ENCODE data around the gene FAM170A. TPM values are rescaled to one million over a fixed set of nuclear protein-coding genes. Genes with fewer than 3 reads are reported as not detected.

Gene FAM170A
- total RNA-seq, 1 experiment from 2014 or later, result not detected

- Histone ChIP-seq H3K4me3 (ENCODE audit: low read depth in 2 of 2, low read length in 2 of 2) (no peak overlapping the region), H3K27ac (ENCODE audit: low read length) (no peak overlapping the region), H3K36me3 (ENCODE audit: control insufficient read depth, insufficient read depth, low read length) (no peaks in the 10 kb centered on the region), H3K27me3 (ENCODE audit: control insufficient read depth, insufficient read depth, low read length) (no peaks in the 10 kb centered on the region), H3K4me1 (ENCODE audit: control insufficient read depth, insufficient read depth, low read length) (no peaks in the 10 kb centered on the region), H3K9me3 (ENCODE audit: control insufficient read depth, insufficient read depth, low read depth, low read length) (no peaks in the 10 kb centered on the region)
- BruUV-seq (replicated peaks), result no TSS peak
- POLR2A ChIA-PET, result no interaction called here
- in situ Hi-C loops (cut with HindIII; ENCODE audit: low pct_unique_long_range_greater_than_20kb, low sequenced_read_pairs) (no loop called here), intact Hi-C loops (cut with micrococcal nuclease; ENCODE audit: unreplicated experiment) (no loop called here)
- ATAC-seq (no peak), DNase-seq (ENCODE audit: low read depth, low spot score) (no peak)
- CTCF ChIA-PET, result no interaction called here
- TF ChIP-seq REST (IDR thresholded peaks at IDR 0.05; ENCODE audit: insufficient read depth in 1 of 2, low read depth in 2 of 2, low read length in 1 of 2), result no peak
- no peak for TF ChIP-seq SIN3A (IDR thresholded peaks at IDR 0.05; ENCODE audit: borderline replicate concordance, insufficient read depth, low read depth, low read length)
- no peak for TF ChIP-seq TCF7L2 (IDR thresholded peaks at IDR 0.05; ENCODE audit: low read depth, low read length)
- TF ChIP-seq CTCF (IDR thresholded peaks at IDR 0.05), result no peak
- TF ChIP-seq POLR2AphosphoS5 (IDR thresholded peaks at IDR 0.05; ENCODE audit: low read depth, low read length), result no peak
Measured at GRCh38 chr5:119630752-119631440, 1.5 kb downstream of the FAM170A start.

GRCh38 chr5:119631660-119632059 is 2.3 kb downstream of the FAM170A start:
- DNase-seq (ENCODE audit: low read depth, low spot score) (no peak), ATAC-seq (no peak)
- Histone ChIP-seq H3K27ac (ENCODE audit: low read length) (no peak overlapping the region), H3K36me3 (ENCODE audit: control insufficient read depth, insufficient read depth, low read length) (no peaks in the 10 kb centered on the region), H3K4me1 (ENCODE audit: control insufficient read depth, insufficient read depth, low read length) (no peaks in the 10 kb centered on the region), H3K27me3 (ENCODE audit: control insufficient read depth, insufficient read depth, low read length) (no peaks in the 10 kb centered on the region), H3K4me3 (ENCODE audit: low read depth in 2 of 2, low read length in 2 of 2) (no peak overlapping the region), H3K9me3 (ENCODE audit: control insufficient read depth, insufficient read depth, low read depth, low read length) (no peaks in the 10 kb centered on the region)
- ChIA-PET POLR2A (interaction anchor here (0.5 kb wide), 1 partner anchor 158 kb away, joined by 9 read pairs; no protein-coding TSS in a partner anchor), CTCF (no interaction called here)
- BruUV-seq (replicated peaks), result no TSS peak
- in situ Hi-C loops (cut with HindIII; ENCODE audit: low pct_unique_long_range_greater_than_20kb, low sequenced_read_pairs) (no loop called here), intact Hi-C loops (cut with micrococcal nuclease; ENCODE audit: unreplicated experiment) (no loop called here)
- TF ChIP-seq POLR2AphosphoS5 (IDR thresholded peaks at IDR 0.05; ENCODE audit: low read depth, low read length), result no peak
- TF ChIP-seq TCF7L2 (IDR thresholded peaks at IDR 0.05; ENCODE audit: low read depth, low read length), result no peak
- no peak for TF ChIP-seq SIN3A (IDR thresholded peaks at IDR 0.05; ENCODE audit: borderline replicate concordance, insufficient read depth, low read depth, low read length)
- TF ChIP-seq REST (IDR thresholded peaks at IDR 0.05; ENCODE audit: insufficient read depth in 1 of 2, low read depth in 2 of 2, low read length in 1 of 2), result no peak
- no peak for TF ChIP-seq CTCF (IDR thresholded peaks at IDR 0.05)

Measured in Panc1 (cell line).